HFF-Myc (cell line): ENCODE results near the gene ADD2.

Source experiments
- DNase-seq: peaks from one replicate; pipeline ENCODE4 v3.0.0-alpha.2; 2011; ENCODE audit warnings: low read depth; ENCODE audit errors: extremely low read depth
- H3K4me3 ChIP-seq: replicated peaks from 2 replicates; pipeline ENCODE4 v1.5.1; 2011; ENCODE audit warnings: low read depth, mild to moderate bottlenecking, control low read depth, low read length
- TF ChIP-seq, protein P1 (sequence below): IDR thresholded peaks from 2 replicates; pipeline ENCODE4 v1.5.1; 2012; ENCODE audit warnings: mild to moderate bottlenecking, low read depth, low read length, control low read depth; ENCODE audit errors: missing control alignments

Gene ADD2

GRCh38 chr2:70779911-70780545 is 12.0 kb upstream of the ADD2 start:
- no peak for DNase-seq
- TF ChIP-seq, protein P1, sequence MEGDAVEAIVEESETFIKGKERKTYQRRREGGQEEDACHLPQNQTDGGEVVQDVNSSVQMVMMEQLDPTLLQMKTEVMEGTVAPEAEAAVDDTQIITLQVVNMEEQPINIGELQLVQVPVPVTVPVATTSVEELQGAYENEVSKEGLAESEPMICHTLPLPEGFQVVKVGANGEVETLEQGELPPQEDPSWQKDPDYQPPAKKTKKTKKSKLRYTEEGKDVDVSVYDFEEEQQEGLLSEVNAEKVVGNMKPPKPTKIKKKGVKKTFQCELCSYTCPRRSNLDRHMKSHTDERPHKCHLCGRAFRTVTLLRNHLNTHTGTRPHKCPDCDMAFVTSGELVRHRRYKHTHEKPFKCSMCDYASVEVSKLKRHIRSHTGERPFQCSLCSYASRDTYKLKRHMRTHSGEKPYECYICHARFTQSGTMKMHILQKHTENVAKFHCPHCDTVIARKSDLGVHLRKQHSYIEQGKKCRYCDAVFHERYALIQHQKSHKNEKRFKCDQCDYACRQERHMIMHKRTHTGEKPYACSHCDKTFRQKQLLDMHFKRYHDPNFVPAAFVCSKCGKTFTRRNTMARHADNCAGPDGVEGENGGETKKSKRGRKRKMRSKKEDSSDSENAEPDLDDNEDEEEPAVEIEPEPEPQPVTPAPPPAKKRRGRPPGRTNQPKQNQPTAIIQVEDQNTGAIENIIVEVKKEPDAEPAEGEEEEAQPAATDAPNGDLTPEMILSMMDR: no peak

GRCh38 chr2:70779491-70779890 is 11.5 kb upstream of the ADD2 start:
- TF ChIP-seq, protein P1: no peak
- no peak overlapping the region for H3K4me3 ChIP-seq
- DNase-seq: no peak

More at GRCh38 chr2:70779911-70780545, 12.0 kb upstream of the ADD2 start:
- no peak overlapping the region for H3K4me3 ChIP-seq

DNA sequence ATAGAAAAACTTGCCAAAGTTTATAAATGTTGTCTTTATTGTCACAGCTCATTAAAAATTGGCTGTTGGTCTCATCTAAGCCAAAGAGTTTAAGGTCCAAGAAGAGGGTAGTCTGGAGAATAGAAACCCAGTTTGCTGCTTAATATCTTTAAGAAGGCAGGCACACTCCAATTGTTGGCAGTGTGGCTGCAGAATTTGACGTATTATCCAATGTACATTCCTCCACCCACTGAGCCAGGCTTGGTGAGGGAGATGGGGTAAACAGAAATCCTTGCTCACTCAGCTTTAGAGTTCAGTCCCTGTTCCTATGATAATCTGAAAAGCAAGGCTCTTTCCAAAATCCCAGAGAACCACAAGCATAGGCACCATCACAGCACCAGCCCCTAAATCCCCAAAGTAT is 10.7 kb upstream of the ADD2 start:
- H3K4me3 ChIP-seq: no peak overlapping the region
- DNase-seq: no peak
- TF ChIP-seq, protein P1: no peak

DNA sequence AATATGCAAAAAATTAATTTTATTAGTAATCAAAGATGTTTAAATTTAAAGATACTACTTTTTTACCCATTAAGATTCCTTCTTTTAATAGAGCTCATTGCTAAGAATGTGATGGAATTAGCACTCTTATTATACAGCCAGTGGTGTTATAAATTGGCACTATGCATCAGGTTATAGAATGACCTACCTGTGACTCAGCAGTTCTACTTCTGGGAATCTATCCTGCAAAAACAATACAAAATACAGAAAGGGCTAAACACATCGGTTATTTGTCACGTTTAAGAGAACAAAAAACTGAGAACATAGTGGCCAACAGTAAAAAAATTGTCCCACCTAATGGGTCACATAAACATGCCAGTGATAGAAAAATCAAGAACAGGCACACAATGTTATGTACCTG is 9.4 kb upstream of the ADD2 start:
- no peak for DNase-seq
- TF ChIP-seq, protein P1: no peak
- H3K4me3 ChIP-seq: no peak overlapping the region

DNA sequence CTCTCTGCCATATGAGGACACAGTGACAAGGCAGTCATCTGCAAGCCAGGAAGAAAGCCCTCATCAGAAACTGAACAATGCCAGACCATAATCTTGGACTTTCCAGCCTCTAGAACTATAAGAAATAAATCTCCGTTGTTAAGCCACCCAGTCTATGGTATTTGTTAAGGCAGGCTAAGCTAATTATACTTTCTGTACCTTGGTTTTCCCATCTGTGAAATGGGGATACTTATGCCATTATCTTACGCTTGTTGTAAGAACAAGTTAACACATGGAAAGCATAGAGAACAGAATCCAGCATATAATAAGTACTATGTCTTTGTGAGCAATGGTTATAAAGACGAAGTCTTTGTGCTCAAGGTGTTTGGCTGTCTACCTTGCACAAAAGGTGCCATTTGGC is 8.3 kb upstream of the ADD2 start:
- DNase-seq: no peak
- H3K4me3 ChIP-seq: no peak overlapping the region
- TF ChIP-seq, protein P1: no peak

DNA sequence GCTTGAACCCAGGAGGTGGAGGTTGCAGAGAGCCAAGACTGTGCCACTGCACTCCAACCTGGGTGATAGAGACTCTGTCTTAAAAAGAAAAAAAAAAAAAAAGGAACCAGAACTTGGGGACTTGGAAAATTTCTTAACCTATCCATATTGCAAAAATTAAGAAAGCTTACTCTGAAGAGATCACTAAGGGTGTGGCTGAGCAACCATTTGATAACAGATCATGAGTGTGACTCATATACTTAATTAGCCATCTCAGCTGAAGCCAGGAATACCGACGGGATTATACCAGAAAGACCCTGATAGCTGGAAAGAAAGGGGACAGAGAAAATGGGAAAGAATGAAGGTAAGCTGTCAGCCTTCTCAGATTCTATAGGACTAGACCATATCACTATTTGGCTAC is 7.1 kb upstream of the ADD2 start:
- no peak overlapping the region for H3K4me3 ChIP-seq
- TF ChIP-seq, protein P1: no peak
- no peak for DNase-seq

DNA sequence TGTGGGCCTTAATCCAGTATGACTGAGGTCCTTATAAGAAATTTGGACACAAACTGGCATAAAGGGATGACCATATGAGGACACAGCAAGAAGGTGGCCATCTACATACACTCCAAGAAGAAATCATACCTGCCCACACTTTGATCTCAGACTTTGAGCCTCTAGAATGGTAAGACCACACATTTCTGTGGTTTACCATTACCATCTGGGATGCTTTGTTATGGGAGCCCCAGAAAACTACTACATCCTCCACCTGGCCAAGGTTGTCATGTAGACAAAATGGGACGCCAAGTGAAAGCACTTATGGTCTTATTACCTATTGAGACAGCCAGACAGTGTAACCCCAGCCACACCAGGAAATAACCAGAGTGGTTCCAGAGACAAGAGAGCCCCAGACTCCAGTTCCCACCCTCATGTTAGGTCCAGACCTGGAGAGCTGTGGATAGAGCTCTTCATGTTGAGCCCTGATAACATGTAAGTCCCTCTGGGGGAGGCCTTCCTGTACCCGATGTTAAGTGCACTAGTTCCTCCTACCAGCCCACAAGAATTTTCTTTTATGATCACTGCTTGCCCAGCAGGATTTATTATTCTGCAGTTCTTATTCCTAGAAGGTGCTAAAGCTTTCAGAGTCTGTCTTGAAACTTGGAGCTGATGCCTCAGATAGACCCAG is 4.6 kb upstream of the ADD2 start:
- DNase-seq: no peak
- H3K4me3 ChIP-seq: no peak overlapping the region
- TF ChIP-seq, protein P1: no peak
